SK-N-SH (cell line): ENCODE data around the gene TWF2. TPM values are rescaled to one million over a fixed set of nuclear protein-coding genes. Genes with fewer than 3 reads are reported as not detected.

Experiments used
- CTCF ChIA-PET: fragments of 300-600, 350-600 bp; formaldehyde crosslinking; extraction: SDS; loops from one replicate; lab custom pipeline; 2021; lab: Yijun Ruan, JAX
- POLR2A ChIA-PET: fragments of 350-600 bp; sonication (Branson Sonifier 250); formaldehyde crosslinking; extraction: SDS; loops from one replicate; lab custom pipeline; 2020; ENCODE audit warnings: antibody characterized with exemption, inconsistent platforms; lab: Yijun Ruan, JAX
- DNase-seq: peaks from one replicate; pipeline ENCODE4 v3.0.0; 2012
- H2AFZ ChIP-seq: fragments of 200-600 bp; sonication (generic); 2 replicates; pipeline ENCODE4 v1.8.1; 2016; ENCODE audit warnings: antibody characterized with exemption, mild to moderate bottlenecking, low read depth
- H3F3A ChIP-seq: fragments of 200-600 bp; sonication (generic); replicated peaks from 2 replicates; pipeline ENCODE3; 2016; ENCODE audit warnings: antibody characterized with exemption, mild to moderate bottlenecking; ENCODE audit not compliant: insufficient read depth
- H3K27ac ChIP-seq, 2 experiments: fragments of 200-500 bp in 1 of 2; fragments of 200-600 bp in 1 of 2; sonication (Bioruptor generic) in 1 of 2; sonication (generic), shearing (Covaris generic) in 1 of 2; 2 replicates each; pipeline versions ENCODE4 v1.5.1 to v1.6.1; 2014 to 2016; ENCODE audit warnings: low read depth in 2 of 2, inconsistent platforms in 1 of 2, low read length in 1 of 2, mild to moderate bottlenecking in 1 of 2, mixed read lengths in 1 of 2
- H3K27me3 ChIP-seq: fragments of 200-600 bp; sonication (generic), shearing (Covaris generic); 2 replicates; pipeline ENCODE4 v1.6.1; 2016; ENCODE audit warnings: mixed run types; ENCODE audit not compliant: insufficient read depth
- H3K36me3 ChIP-seq, 2 experiments: fragments of 200-500 bp in 1 of 2; fragments of 200-600 bp in 1 of 2; sonication (Bioruptor generic) in 1 of 2; sonication (generic) in 1 of 2; replicated peaks in 1 of 2; 2 replicates each; pipeline versions ENCODE3 to v1.5.1; 2014 to 2016; ENCODE audit warnings: low read length in 1 of 2, mild to moderate bottlenecking in 1 of 2; ENCODE audit not compliant: insufficient read depth in 2 of 2, control insufficient read depth in 1 of 2
- H3K4me1 ChIP-seq, 2 experiments: fragments of 200-500 bp in 1 of 2; fragments of 200-600 bp in 1 of 2; sonication (Bioruptor generic) in 1 of 2; sonication (generic), shearing (Covaris generic) in 1 of 2; 2 replicates each; pipeline versions ENCODE4 v1.5.1 to v1.6.1; 2014 to 2016; ENCODE audit warnings: low read depth in 1 of 2, low read length in 1 of 2, mixed run types in 1 of 2; ENCODE audit not compliant: insufficient read depth in 2 of 2, control insufficient read depth in 1 of 2
- H3K4me2 ChIP-seq: fragments of 200-600 bp; sonication (generic), shearing (Covaris generic); 2 replicates; pipeline ENCODE4 v1.6.1; 2017; ENCODE audit warnings: mixed run types
- H3K4me3 ChIP-seq, 2 experiments: fragments of 200-500 bp in 1 of 2; fragments of 200-600 bp in 1 of 2; sonication (Bioruptor generic) in 1 of 2; sonication (generic), shearing (Covaris generic) in 1 of 2; 2 replicates each; pipeline versions ENCODE4 v1.5.1 to v1.8.1; 2014 to 2016; ENCODE audit warnings: low read depth in 2 of 2, inconsistent platforms in 1 of 2, low read length in 1 of 2, mild to moderate bottlenecking in 1 of 2, mixed read lengths in 1 of 2, moderate library complexity in 1 of 2
- H3K79me2 ChIP-seq: fragments of 200-600 bp; sonication (generic); 2 replicates; pipeline ENCODE4 v1.8.1; 2017; ENCODE audit warnings: mild to moderate bottlenecking; ENCODE audit not compliant: insufficient read depth
- H3K9ac ChIP-seq: fragments of 200-600 bp; sonication (generic); 2 replicates; pipeline ENCODE4 v1.6.1; 2017; ENCODE audit warnings: mixed run types
- H3K9me2 ChIP-seq: fragments of 200-600 bp; sonication (generic); 2 replicates; pipeline ENCODE4 v1.6.1; 2017; ENCODE audit warnings: mixed run types
- H3K9me3 ChIP-seq: fragments of 200-600 bp; sonication (generic); 2 replicates; pipeline ENCODE4 v1.6.1; 2017; ENCODE audit warnings: mixed run types, mild to moderate bottlenecking, moderate library complexity
- H4K20me1 ChIP-seq: fragments of 200-600 bp; sonication (generic); 2 replicates; pipeline ENCODE4 v1.6.1; 2017; ENCODE audit warnings: mild to moderate bottlenecking, mixed run types; ENCODE audit not compliant: insufficient read depth
- CHD2 ChIP-seq: fragments of 150-350 bp; IDR thresholded peaks from 2 replicates; pipeline ENCODE4 v1.6.1; 2018; ENCODE audit warnings: low read length; ENCODE audit not compliant: partially characterized antibody
- ELF1 ChIP-seq: IDR thresholded peaks from 2 replicates; pipeline ENCODE4 v1.4.0; 2012
- EZH2phosphoT487 ChIP-seq: fragments of 200-600 bp; sonication (generic); IDR thresholded peaks from 2 replicates; pipeline ENCODE4 v1.6.1; 2017; ENCODE audit warnings: low read depth, mixed run types, mild to moderate bottlenecking, antibody characterized with exemption, moderate library complexity, borderline replicate concordance
- FOSL2 ChIP-seq: IDR thresholded peaks from 2 replicates; pipeline ENCODE4 v1.4.0; 2012; ENCODE audit warnings: low read depth, mild to moderate bottlenecking, moderate library complexity, borderline replicate concordance
- FOXJ3 ChIP-seq: sonication (generic); formaldehyde crosslinking; IDR thresholded peaks from 2 replicates; pipeline ENCODE4 v1.5.1; 2020; ENCODE audit warnings: mild to moderate bottlenecking, missing genetic modification reagents
- GATA2 ChIP-seq: sonication (generic); formaldehyde crosslinking; IDR thresholded peaks from 2 replicates; pipeline ENCODE4 v1.5.0; 2020; ENCODE audit warnings: mild to moderate bottlenecking, missing genetic modification reagents
- MAX ChIP-seq: IDR thresholded peaks from 2 replicates; pipeline ENCODE4 v1.4.0; 2012; ENCODE audit warnings: low read depth
- MEF2A ChIP-seq: IDR thresholded peaks from 2 replicates; pipeline ENCODE4 v1.4.0; 2012; ENCODE audit warnings: low read depth, borderline replicate concordance
- NFIC ChIP-seq: IDR thresholded peaks from 2 replicates; pipeline ENCODE4 v1.4.0; 2012; ENCODE audit warnings: borderline replicate concordance
- POLR2AphosphoS5 ChIP-seq: IDR thresholded peaks from 2 replicates; pipeline ENCODE4 v1.6.1; 2012; ENCODE audit warnings: low read depth, low read length
- RAD21 ChIP-seq: IDR thresholded peaks from 2 replicates; pipeline ENCODE4 v1.6.1; 2012; ENCODE audit warnings: mild to moderate bottlenecking, low read length
- REST ChIP-seq: IDR thresholded peaks from 2 replicates; pipeline ENCODE4 v1.6.1; 2012; ENCODE audit warnings: mild to moderate bottlenecking, low read depth, low read length, moderate library complexity
- RFX5 ChIP-seq: IDR thresholded peaks from 2 replicates; pipeline ENCODE4 v1.6.1; 2012; ENCODE audit warnings: mild to moderate bottlenecking, improper control_type of control experiment, low read length
- SIN3A ChIP-seq: IDR thresholded peaks from 2 replicates; pipeline ENCODE4 v1.6.1; 2012; ENCODE audit warnings: low read depth, mild to moderate bottlenecking, low read length, moderate library complexity, borderline replicate concordance
- TAF1 ChIP-seq: IDR thresholded peaks from 2 replicates; pipeline ENCODE4 v1.6.1; 2012; ENCODE audit warnings: low read depth, mild to moderate bottlenecking, low read length, moderate library complexity, borderline replicate concordance
- TEAD4 ChIP-seq: IDR thresholded peaks from 2 replicates; pipeline ENCODE4 v1.4.0; 2012; ENCODE audit warnings: mild to moderate bottlenecking, borderline replicate concordance; ENCODE audit not compliant: insufficient read depth
- YY1 ChIP-seq: IDR thresholded peaks from 2 replicates; pipeline ENCODE4 v1.4.0; 2012; ENCODE audit warnings: low read depth, mild to moderate bottlenecking
- ZBTB33 ChIP-seq: IDR thresholded peaks from 2 replicates; pipeline ENCODE4 v1.4.0; 2012; ENCODE audit warnings: low read depth, borderline replicate concordance
- WGBS: methylation state at CpG from one replicate; pipeline ENCODE4 v1.1.6; 2017; ENCODE audit warnings: low lambda C conversion rate; 5-methylcytosine and 5-hydroxymethylcytosine counted together
- polyA plus RNA-seq, 3 experiments: library from polyadenylated mRNA; depleted of rRNA; stranded (reverse); fragments of >200 nt; gene quantifications; 2 replicates each; pipeline ENCODE4 v1.2.3, GENCODE V29; 2012
- TF ChIP-seq, protein P1 (sequence below): fragments of 150-350 bp; IDR thresholded peaks from 2 replicates; pipeline ENCODE4 v1.6.1; 2016; ENCODE audit warnings: mild to moderate bottlenecking, low read depth, low read length

TWF2 gene
- polyA plus RNA-seq, 1 of the 3 experiments (the other 2 are of a cell fraction): 188 TPM

GRCh38 chr3:52257911-52258310, 19.0 kb upstream of the TWF2 start (continued):
- TF ChIP-seq YY1 (no peak), ELF1 (no peak), FOSL2 (no peak)

GRCh38 chr3:52256622-52257021, 17.7 kb upstream of the TWF2 start:
- no peak overlapping the region for H3K4me2 ChIP-seq
- peaks cover 14% of the 10 kb centered on the region for H3F3A ChIP-seq
- TF ChIP-seq MAX: no peak
- TF ChIP-seq ELF1: no peak
- TF ChIP-seq TAF1: no peak
- no peak for TF ChIP-seq RAD21
- TF ChIP-seq FOXJ3 (CRISPR knock-in tag): no peak
- no peak for TF ChIP-seq TEAD4
- no peak for TF ChIP-seq NFIC
- TF ChIP-seq, all 33 proteins: peak for 0
- H4K20me1 ChIP-seq: peaks cover under 1% of the 10 kb centered on the region; the same call in 1 of the 2 replicates
- H3K9me3 ChIP-seq: no peaks in the 10 kb centered on the region
- no peak overlapping the region for H3K4me3 ChIP-seq
- H2AFZ ChIP-seq: no peak overlapping the region
- 99% methylated on average over 4 of the region's 4 CpGs for WGBS
- H3K27ac ChIP-seq: no peak overlapping the region
- peaks cover 69 to 77% of the 10 kb centered on the region in 2 experiments for H3K36me3 ChIP-seq
- ChIA-PET POLR2A (no interaction called here), CTCF (no interaction called here)
- H3K27me3 ChIP-seq: no peaks in the 10 kb centered on the region
- H3K9ac ChIP-seq: no peak overlapping the region
- no peaks in the 10 kb centered on the region for H3K9me2 ChIP-seq
- no peak for DNase-seq
- H3K4me1 ChIP-seq: no peaks in the 10 kb centered on the region
- peaks cover 48% of the 10 kb centered on the region for H3K79me2 ChIP-seq

- no peaks in the 10 kb centered on the region for H3K9me2 ChIP-seq
- peaks cover 12% of the 10 kb centered on the region for H3F3A ChIP-seq
- ChIA-PET POLR2A (no interaction called here), CTCF (no interaction called here)
- no peaks in the 10 kb centered on the region for H4K20me1 ChIP-seq
- H3K79me2 ChIP-seq: peaks cover 43% of the 10 kb centered on the region
- DNase-seq: no peak
- H2AFZ ChIP-seq: no peak overlapping the region
- H3K9ac ChIP-seq: no peak overlapping the region
- H3K36me3 ChIP-seq: peaks cover 64 to 72% of the 10 kb centered on the region in 2 experiments
- H3K4me2 ChIP-seq: no peak overlapping the region
- no peaks in the 10 kb centered on the region for H3K9me3 ChIP-seq
- WGBS: 96% methylated on average over 3 of the region's 3 CpGs
- H3K27ac ChIP-seq: no peak overlapping the region
- no peaks in the 10 kb centered on the region for H3K4me1 ChIP-seq
- no peak overlapping the region for H3K4me3 ChIP-seq
- H3K27me3 ChIP-seq: no peaks in the 10 kb centered on the region
- no peak for TF ChIP-seq ELF1
- no peak for TF ChIP-seq RFX5
- TF ChIP-seq MEF2A: no peak
- no peak for TF ChIP-seq CHD2
- TF ChIP-seq RAD21: no peak
- no peak for TF ChIP-seq POLR2AphosphoS5
- TF ChIP-seq FOXJ3 (CRISPR knock-in tag): no peak
- no peak for TF ChIP-seq TAF1
- no peak for TF ChIP-seq REST
- TF ChIP-seq ZBTB33: no peak
- TF ChIP-seq EZH2phosphoT487: no peak
- TF ChIP-seq, protein P1, sequence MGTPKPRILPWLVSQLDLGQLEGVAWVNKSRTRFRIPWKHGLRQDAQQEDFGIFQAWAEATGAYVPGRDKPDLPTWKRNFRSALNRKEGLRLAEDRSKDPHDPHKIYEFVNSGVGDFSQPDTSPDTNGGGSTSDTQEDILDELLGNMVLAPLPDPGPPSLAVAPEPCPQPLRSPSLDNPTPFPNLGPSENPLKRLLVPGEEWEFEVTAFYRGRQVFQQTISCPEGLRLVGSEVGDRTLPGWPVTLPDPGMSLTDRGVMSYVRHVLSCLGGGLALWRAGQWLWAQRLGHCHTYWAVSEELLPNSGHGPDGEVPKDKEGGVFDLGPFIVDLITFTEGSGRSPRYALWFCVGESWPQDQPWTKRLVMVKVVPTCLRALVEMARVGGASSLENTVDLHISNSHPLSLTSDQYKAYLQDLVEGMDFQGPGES: no peak
- no peak for TF ChIP-seq SIN3A
- TF ChIP-seq GATA2 (CRISPR knock-in tag): no peak
- no peak for TF ChIP-seq MAX
Measured at GRCh38 chr3:52256159-52256558, 17.2 kb upstream of the TWF2 start.
